Activated effector memory CD4-positive, alpha-beta T cell treated with anti-CD3 and anti-CD28 coated beads, Interleukin-2, amount 50 U/mL, for 16 hours (primary cell): Measurements from ENCODE around the gene ANXA10.
"Not testable (repeated sequence)": the region's sequence is repeated elsewhere in the genome, so short reads cannot be mapped to it uniquely, and the experiment has no call there.

Source experiments
- DNase-seq: peaks from one replicate; pipeline ENCODE4 v3.0.0-alpha.2; 2020

The ANXA10 gene

GRCh38 chr4:168163106-168163505 lies 70.8 kb downstream of the ANXA10 start:
- no peak for DNase-seq

DNA sequence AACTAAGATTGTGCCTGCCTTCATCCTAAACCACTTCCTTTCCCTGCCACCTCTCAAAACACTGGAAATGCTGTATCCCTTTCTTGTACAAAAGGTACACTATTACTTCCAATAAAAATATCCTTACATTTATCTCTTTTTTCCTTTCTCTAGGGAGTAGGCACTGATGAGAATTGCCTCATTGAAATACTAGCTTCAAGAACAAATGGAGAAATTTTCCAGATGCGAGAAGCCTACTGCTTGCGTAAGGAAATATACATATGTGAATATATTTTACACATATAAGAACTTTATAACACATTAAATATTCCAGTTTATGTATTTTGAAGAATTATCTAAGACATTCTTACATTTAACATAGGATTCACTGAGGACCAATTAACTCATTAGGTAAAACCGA lies 71.7 kb downstream of the ANXA10 start:
- no peak for DNase-seq

- no peak for DNase-seq
These were observed 72.7 kb downstream of the ANXA10 start for GRCh38 chr4:168164915-168165548.

- no peak for DNase-seq
These were observed 75.5 kb downstream of the ANXA10 start for GRCh38 chr4:168167714-168168284.

DNA sequence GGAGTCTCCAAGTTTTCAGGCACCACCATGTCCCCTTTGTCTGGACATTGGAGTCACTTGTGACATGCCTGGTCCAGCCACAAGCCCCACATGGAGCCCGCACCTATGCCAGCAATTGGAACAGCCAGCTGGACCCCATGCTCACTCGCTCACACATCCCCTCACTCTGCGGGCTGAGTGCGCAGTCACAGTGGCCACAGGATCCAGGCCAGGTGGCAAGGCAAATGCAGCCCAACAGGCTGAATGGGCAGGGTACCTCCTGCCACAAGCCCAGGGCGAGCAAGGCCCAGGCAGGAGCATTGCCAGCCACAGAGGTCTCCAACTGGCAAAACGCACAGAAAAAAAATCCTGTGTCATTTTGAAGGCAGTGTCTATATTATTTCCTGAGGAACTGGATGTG lies 82.0 kb downstream of the ANXA10 start:
- DNase-seq, result no peak

DNA sequence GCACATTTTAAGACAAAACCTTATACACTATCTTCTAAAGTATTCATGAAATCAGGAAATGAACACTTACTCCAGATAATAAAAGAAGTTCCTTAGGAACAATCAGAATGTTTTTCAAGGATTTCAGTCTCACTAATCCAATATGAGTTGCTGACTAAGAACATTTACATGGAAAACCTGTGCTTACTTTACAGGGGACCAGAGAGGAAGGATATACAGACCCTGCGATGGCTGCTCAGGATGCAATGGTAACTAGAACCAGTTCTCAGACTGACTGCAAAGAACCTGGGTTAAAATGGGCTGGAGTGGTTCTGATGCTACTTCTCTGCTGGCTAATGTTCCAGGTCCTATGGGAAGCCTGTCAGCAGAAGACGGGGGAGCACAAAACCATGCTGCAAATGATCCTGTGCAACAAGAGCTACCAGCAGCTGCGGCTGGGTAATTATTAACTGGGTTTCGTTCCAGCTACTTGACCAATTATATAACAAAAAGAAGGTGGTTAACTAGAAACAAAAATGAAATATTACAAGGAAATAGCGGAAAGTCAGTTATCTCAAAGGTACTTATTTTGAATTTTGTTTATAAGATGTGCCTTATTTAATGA lies 85.3 kb downstream of the ANXA10 start:
- DNase-seq, result no peak

DNA sequence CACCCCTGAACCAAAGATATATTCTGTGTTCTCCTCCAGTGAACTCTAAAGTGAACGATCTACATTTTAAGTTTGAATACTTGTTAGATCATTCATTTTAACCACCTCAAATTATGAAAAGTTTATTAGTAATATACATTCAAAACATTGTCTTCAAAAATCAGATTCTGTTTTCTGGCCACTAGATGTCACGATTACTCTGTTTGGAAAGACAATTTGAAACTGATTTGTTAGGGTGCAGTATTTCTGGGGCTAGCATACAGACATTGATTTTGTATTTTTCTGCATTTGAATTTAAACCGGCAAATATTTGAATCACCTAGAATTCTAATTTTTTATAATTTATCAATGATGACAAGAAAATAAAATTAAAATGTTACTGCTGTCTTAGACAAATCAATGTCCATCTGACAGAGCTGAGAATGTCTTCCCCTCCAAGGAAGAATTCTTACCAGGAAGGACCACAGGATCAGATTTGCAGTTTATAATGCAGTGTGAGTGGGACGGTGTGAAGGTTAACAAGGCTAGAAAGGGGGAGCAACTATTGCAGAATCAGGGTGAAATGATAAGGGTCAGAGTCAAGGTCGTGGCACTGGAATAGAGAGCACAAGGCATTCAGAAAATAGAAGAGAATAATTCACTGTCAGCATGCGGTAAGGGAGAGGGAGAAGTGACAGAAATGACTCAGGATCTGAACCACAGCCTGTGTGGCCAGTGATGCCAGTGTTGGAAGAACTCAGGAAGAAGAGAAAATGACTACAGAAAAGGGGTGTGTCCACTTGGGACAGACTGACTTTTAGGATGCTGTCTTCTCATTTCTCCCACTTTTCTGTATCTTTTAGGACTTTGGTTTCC lies 91.6 kb downstream of the ANXA10 start:
- DNase-seq, result no peak

DNA sequence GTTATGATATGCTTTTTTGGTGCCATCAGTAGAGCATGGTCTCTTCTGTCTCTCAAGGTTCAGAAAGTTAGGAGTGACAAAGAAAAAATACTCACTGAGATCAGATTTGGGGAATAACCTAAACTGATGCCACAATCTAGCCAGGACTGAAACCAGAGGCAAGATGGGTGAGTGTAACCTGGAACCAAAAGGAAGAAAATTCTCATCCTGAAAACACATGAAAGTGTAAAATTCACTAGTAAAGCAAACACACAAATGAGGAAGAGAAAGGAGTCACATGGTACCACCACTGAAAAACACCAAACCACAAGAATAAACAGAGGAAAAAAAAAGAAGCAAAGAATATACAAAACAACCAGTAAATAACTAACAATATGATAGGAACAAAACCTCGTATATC lies 96.4 kb downstream of the ANXA10 start:
- no peak for DNase-seq

DNA sequence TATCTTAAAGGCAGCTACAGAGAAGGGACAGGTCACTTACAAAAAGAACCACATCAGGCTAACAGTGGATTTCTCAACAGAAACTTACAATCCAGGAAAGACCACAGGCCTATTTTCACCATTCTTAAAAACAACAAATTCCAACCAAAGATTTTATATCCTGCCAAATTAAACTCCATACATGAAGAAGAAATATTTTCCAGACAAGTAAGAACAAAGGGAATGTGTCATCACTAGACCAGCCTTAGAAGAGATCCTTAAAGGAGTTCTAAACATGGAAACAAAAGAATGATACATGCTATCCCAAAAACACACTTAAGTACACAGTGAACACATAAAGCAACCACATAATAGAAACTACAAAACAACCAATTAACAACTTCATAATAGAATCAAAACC lies 105.6 kb downstream of the ANXA10 start:
- DNase-seq, result no peak

GRCh38 chr4:168199260-168199957 lies 107.1 kb downstream of the ANXA10 start:
- DNase-seq, result no peak

DNA sequence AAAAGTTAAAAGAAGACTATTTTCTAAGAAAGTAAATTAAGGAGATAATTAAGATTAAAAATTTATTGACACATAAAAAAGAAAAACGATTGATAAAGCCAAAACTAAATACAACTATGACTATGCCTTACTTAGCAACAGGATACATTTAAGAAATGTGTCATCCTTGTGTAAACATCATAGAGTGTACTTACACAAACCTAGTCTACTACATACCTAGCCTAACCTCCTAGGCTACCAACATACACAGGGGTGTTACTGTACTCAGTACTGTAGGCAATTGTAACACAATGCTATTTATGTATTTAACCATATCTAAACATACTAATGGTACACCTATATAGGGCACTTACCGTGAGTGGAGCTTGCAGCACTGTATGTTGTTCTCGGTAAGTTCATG lies 108.3 kb downstream of the ANXA10 start:
- no peak for DNase-seq

DNA sequence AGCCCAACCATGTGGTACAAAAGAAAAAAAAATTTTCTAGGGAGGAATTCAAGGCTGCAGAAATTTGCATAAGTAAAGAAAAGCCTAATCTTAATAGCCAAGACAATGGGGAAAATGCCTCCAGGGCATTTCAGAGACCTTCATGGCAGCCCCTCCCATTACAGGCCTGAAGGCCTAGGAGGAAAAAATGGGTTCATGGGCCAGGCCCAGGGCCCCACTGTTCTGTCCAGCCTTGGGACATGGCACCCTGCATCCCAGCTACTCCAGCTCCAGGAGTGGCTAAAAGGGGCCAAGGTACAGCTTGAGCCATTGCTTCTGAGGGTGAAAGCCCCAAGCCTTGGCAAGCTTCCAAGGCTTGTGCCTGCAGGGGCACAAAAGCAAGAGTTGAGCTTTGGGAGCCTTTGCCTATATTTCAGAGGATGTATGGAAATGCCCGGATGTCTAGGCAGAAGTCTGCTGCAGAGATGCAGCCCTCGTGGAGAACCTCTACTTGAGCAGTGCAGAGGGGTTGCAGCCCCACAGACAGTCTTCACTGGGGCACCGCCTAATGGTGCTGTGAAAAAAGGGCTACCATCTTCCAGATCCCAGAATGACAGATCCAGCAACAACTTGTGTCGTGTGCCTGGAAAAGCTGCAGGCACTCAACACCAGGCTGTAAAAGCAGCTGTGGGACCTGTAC lies 111.0 kb downstream of the ANXA10 start:
- no peak for DNase-seq

DNA sequence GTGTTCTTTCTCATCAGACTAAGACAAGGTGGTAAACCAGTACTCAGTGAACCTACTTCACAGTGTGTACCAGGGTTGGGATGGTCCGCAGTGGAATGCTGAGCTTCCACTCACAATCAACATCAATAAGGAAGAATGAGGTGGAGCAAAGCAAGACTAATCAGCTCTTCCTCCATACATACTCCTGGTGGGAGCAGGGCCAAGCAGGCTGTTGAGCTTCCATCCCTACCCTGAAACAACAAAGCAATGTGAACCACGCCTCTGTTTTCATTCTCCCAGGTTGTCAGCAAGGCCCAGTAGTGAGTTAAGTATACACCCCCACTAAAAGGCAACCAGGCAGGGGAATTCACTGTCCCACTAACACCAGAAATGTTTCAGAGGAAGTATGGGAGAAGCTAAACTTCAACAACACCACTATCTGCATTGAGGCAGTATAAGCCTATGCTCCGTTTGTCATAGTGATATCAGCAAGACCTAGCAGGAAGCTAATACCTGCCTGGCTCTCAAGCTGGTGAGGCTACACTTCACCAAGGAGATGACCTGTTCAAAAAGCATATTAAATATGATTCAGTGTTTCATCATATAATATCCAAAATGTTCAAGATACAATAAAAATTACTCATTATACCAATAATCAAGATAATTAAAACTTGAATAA lies 116.7 kb downstream of the ANXA10 start:
- DNase-seq, result no peak

GRCh38 chr4:168212656-168213055 lies 120.3 kb downstream of the ANXA10 start:
- no peak for DNase-seq

- DNase-seq, result not testable (repeated sequence)
These were observed 121.2 kb downstream of the ANXA10 start for GRCh38 chr4:168213511-168213910.

- no peak for DNase-seq
These were observed 126.3 kb downstream of the ANXA10 start for GRCh38 chr4:168218645-168219044.

DNA sequence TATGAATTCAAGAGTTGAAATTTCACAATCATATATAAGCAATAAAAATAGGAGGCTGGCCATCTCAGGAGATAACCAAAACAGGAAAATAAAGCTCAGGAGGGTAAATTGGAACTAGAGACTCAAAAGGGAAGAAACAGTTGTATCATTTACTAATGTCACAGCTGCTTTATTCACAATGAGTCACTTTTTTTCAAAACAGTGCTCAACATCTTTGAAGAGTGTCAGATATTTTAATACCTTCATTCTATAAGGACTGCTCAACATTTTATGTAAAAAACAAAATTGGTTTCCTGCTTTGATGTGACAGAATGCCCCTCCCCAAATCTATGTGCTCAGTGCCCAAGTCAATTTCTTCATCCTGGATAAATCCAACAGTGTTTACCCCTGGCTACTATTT lies 128.6 kb downstream of the ANXA10 start:
- DNase-seq, result no peak

GRCh38 chr4:168221301-168221700 lies 129.0 kb downstream of the ANXA10 start:
- no peak for DNase-seq
